RWPE2 (cell line): ENCODE measurements around the gene PCBP3.

Experiments used
- ATAC-seq: fragments of 200-7000 bp; cut with Tn5 transposase; 3 replicates; pipeline ENCODE4 v1.9.1; 2021; ENCODE audit warnings: low read depth
- DNase-seq: peaks from one replicate; pipeline ENCODE4 v3.0.0-alpha.2; 2020; ENCODE audit warnings: low spot score
- H3K27ac ChIP-seq: fragments of 450-650 bp; 2 replicates; pipeline ENCODE4 v1.5.1; 2017; ENCODE audit warnings: mild to moderate bottlenecking; ENCODE audit not compliant: poor library complexity, severe bottlenecking
- H3K27me3 ChIP-seq: fragments of 250-450 bp; sonication (Bioruptor Pico); 2 replicates; pipeline ENCODE4 v1.5.1; 2021; ENCODE audit warnings: mild to moderate bottlenecking, moderate library complexity; ENCODE audit not compliant: insufficient read depth, poor library complexity, severe bottlenecking
- H3K36me3 ChIP-seq: fragments of 250-450 bp; sonication (Bioruptor Pico); 2 replicates; pipeline ENCODE4 v1.5.1; 2020; ENCODE audit warnings: low read depth, mild to moderate bottlenecking, moderate library complexity
- H3K4me1 ChIP-seq: fragments of 250-450 bp; sonication (Bioruptor Pico); 2 replicates; pipeline ENCODE4 v1.5.1; 2021; ENCODE audit warnings: mild to moderate bottlenecking, moderate library complexity; ENCODE audit not compliant: insufficient read depth, poor library complexity, severe bottlenecking
- H3K4me3 ChIP-seq: fragments of 250-450 bp; sonication (Bioruptor Pico); 2 replicates; pipeline ENCODE4 v1.5.1; 2021; ENCODE audit warnings: mild to moderate bottlenecking, moderate library complexity; ENCODE audit not compliant: severe bottlenecking
- H3K9me3 ChIP-seq: fragments of 250-450 bp; sonication (Bioruptor Pico); 2 replicates; pipeline ENCODE4 v1.5.1; 2021; ENCODE audit warnings: mild to moderate bottlenecking, moderate library complexity; ENCODE audit not compliant: severe bottlenecking
- TF ChIP-seq, protein P1 (sequence below): fragments of 450-650 bp; IDR thresholded peaks from one replicate; pipeline ENCODE4 v1.5.1; 2017; ENCODE audit warnings: mild to moderate bottlenecking, moderate library complexity; ENCODE audit not compliant: poor library complexity, severe bottlenecking

PCBP3 gene

DNA sequence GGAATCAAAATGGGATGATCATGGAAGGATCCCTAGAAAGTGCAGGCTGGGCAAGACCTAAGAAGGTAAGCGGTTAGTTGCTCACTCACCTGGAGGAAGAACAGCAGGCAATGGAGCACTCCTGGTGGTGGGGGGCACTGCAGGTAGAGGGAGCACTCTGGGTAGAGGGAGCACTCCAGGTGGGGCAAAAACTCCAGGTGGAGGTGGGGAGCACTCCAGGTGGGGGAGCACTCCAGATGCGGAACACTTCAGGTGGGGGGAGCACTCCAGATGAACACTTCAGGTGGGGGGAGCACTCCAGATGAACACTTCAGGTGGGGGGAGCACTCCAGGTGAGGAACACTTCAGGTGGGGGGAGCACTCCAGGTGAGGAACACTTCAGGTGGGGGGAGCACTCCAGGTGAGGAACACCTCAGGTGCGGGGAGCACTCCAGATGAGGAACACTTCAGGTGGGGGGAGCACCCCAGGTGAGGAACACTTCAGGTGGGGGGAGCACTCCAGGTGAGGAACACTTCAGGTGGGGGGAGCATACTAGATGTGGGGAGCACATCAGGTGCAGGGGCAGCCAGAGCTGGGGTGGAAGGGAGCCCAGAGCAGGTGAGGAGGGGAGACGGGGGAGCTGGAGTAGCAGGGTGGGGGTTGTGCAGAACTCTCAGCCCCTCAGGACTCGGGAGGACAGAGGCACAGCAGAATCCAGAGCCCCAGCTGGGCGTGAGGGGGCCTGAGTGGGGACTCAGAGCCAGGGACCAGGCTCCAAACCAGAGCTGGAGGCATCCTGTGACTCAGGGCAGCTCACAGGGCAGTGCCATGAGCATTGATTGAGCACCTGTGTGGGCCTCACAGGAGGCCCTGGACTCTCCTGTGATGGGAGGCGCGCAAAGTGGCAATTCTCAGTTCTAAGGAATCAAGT is 300.4 kb downstream of the PCBP3 start:
- DNase-seq (no peak), ATAC-seq (no peak)
- Histone ChIP-seq H3K4me1 (no peaks in the 10 kb centered on the region), H3K27ac (no peak overlapping the region), H3K27me3 (peaks cover 7% of the 10 kb centered on the region), H3K36me3 (no peaks in the 10 kb centered on the region), H3K9me3 (no peaks in the 10 kb centered on the region), H3K4me3 (no peak overlapping the region)
- TF ChIP-seq, protein P1, sequence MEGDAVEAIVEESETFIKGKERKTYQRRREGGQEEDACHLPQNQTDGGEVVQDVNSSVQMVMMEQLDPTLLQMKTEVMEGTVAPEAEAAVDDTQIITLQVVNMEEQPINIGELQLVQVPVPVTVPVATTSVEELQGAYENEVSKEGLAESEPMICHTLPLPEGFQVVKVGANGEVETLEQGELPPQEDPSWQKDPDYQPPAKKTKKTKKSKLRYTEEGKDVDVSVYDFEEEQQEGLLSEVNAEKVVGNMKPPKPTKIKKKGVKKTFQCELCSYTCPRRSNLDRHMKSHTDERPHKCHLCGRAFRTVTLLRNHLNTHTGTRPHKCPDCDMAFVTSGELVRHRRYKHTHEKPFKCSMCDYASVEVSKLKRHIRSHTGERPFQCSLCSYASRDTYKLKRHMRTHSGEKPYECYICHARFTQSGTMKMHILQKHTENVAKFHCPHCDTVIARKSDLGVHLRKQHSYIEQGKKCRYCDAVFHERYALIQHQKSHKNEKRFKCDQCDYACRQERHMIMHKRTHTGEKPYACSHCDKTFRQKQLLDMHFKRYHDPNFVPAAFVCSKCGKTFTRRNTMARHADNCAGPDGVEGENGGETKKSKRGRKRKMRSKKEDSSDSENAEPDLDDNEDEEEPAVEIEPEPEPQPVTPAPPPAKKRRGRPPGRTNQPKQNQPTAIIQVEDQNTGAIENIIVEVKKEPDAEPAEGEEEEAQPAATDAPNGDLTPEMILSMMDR: no peak

DNA sequence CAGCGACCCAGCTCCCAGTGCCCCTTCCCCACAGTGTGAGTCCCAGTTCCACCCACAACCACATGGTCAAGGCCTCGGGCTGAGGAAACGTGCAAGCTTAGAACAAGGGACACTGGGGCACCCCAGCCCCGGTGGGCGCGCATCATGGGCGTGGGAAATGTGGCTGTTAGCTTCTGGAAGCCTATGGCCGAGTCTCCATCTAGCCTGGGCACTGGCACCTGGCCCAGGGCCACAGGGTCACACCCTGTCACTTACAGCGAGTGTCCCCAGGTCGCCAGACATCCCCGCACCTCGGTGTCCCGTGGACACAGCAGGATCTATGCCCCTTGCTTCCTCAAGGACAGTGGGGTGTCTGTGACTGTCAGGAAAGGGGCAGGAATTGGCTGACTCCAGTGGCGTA is 301.1 kb downstream of the PCBP3 start:
- peaks cover 14% of the 10 kb centered on the region for H3K27me3 ChIP-seq
- TF ChIP-seq, protein P1: no peak
- H3K9me3 ChIP-seq: no peaks in the 10 kb centered on the region
- no peaks in the 10 kb centered on the region for H3K36me3 ChIP-seq
- no peak for DNase-seq
- H3K4me1 ChIP-seq: no peaks in the 10 kb centered on the region
- no peak for ATAC-seq
- no peak overlapping the region for H3K4me3 ChIP-seq
- H3K27ac ChIP-seq: no peak overlapping the region

DNA sequence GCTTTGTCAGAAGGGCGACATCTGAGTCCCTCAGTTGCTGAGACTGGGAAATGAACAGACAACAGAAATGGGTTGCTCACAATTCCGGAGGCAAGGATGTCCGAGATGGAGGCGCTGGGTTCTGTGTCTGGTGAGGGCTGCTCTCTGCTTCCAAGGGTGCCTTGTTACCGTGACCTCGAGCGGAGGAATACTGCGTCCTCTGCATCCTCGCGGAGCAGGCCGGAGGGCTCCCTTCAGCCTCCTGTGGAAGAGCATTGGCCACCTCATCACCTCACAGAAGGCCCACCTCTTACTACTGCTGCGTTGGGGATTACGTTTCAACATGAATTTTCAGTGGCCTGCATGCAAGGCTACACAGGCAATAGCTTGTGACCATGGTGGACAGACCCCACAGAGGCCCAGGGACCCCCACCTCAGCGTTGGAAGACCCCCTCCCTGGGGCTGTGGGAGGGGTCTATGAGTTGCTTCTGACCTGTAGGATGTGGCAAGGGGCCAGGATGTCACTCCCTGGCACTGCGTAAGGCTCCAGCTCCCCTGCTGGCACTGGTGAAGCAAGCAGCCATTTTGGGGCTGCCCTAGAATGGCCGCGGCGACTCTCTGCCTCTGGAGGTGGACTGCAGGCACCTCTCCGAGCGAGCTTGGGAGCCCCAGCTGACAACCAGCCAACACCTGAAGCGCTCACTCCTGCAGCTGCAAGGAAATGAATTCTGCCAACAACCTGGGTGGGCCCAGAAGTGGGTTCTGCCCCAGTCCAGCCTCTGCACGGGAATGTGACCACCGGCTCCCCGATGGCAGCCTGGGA is 301.7 kb downstream of the PCBP3 start:
- TF ChIP-seq, protein P1: no peak
- Histone ChIP-seq H3K4me3 (no peak overlapping the region), H3K4me1 (peaks cover under 1% of the 10 kb centered on the region), H3K27ac (no peak overlapping the region), H3K36me3 (no peaks in the 10 kb centered on the region), H3K27me3 (peaks cover 21% of the 10 kb centered on the region), H3K9me3 (no peaks in the 10 kb centered on the region)
- DNase-seq: no peak
- ATAC-seq: no peak

DNA sequence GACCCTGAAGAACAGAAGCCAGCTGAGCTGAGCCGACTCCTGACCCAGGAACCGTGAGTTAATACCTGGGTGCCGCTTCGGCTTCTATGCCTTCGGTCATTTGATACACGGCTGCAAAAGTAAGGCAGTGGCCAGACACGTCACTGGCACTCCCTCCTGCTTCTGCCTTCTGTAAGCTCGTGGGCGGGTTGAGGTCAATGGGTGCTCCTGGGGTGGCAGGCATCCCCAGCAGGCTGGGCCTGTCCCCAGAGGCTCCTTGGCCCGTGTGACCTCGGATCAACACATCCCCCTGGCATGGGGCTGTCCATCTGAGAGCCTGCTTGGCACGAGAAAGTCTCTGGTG is 302.3 kb downstream of the PCBP3 start:
- peaks cover 27% of the 10 kb centered on the region for H3K27me3 ChIP-seq
- ATAC-seq (no peak), DNase-seq (no peak)
- H3K27ac ChIP-seq: no peak overlapping the region
- TF ChIP-seq, protein P1: no peak
- no peaks in the 10 kb centered on the region for H3K36me3 ChIP-seq
- no peaks in the 10 kb centered on the region for H3K9me3 ChIP-seq
- peaks cover 6% of the 10 kb centered on the region for H3K4me1 ChIP-seq
- no peak overlapping the region for H3K4me3 ChIP-seq
